ENCODE results near the gene CDK5RAP2.
"Not testable (repeated sequence)": the region's sequence is repeated elsewhere in the genome, so short reads cannot be mapped to it uniquely, and the experiment has no call there.

CDK5RAP2 gene

GRCh38 chr9:120556775-120557174 lies 23.2 kb downstream of the CDK5RAP2 start:
- in situ Hi-C loops (cut with MboI; ENCODE audit: low pct_unique_long_range_greater_than_20kb, low sequenced_read_pairs), result no loop called here
- no peak for DNase-seq

DNA sequence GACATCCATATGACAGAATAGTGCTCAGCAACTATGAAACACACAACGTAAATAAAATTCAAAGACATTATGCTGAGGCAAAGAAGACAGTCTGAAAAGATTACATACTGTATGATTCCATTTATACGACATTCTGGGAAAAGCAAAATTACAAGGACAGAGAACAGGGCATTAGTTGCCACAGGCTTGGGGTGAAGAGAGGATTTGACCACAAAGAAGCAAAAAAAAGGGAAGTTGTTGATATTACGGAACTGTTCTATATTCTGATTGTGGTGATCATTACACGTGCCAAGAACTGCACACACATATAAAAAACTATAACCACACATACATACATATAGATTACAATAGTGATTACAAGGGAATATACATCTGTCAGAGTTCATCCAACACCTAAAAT lies 24.1 kb downstream of the CDK5RAP2 start:
- in situ Hi-C loops (cut with MboI; ENCODE audit: low pct_unique_long_range_greater_than_20kb, low sequenced_read_pairs), result no loop called here
- peak; percentile 87 for DNase-seq

DNA sequence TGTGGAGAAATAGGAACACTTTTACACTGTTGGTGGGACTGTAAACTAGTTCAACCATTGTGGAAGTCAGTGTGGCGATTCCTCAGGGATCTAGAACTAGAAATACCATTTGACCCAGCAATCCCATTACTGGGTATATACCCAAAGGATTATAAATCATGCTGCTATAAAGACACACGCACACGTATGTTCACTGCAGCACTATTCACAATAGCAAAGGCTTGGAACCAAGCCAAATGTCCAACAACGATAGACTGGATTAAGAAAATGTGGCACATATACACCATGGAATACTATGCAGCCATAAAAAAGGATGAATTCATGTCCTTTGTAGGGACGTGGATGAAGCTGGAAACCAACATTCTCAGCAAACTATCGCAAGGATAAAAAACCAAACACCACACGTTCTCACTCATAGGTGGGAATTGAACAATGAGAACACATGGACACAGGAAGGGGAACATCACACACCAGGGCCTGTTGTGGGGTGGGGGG lies 27.7 kb downstream of the CDK5RAP2 start:
- in situ Hi-C loops (cut with MboI; ENCODE audit: low pct_unique_long_range_greater_than_20kb, low sequenced_read_pairs); DNase-seq: not testable (repeated sequence)

DNA sequence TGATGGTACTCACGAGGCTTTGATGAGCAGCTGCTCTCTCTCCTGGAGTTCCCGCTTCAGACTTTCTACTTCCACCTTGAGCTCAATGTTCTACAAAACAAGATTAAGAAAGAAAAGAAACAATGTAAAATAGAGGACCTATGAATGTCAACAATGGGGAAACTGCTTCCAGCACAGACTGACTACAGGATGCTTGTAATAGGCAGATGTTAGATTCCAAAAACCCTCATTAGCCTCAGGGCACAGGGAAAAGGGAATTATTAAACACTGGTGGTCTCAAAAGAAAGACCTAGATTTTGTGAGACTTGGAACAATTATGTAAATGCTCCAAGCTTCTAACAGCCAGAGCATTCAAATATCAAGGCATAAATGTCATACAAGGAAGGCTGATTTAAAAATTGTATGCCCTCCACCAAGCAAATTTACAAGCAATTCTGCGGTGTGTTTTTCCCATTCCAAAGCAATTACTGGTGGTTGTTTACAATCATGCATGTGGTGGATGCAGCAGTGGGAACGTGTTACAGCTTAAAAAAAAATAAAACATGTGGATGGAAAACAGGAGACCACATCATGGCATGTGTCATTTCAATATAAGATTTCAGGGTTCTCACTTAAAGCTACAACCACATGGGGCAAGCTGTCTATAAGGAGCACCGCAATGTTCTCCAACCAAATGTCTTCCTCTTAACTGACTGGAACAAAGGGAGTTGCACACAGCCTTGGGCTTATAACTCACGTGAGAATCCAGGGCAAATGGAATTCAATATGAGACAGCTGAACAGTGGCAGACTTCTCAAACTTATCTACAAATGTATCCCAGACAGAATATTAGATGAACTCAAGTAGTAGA lies 34.0 kb downstream of the CDK5RAP2 start:
- in situ Hi-C loops (cut with MboI; ENCODE audit: low pct_unique_long_range_greater_than_20kb, low sequenced_read_pairs), result no loop called here
- no peak for DNase-seq

DNA sequence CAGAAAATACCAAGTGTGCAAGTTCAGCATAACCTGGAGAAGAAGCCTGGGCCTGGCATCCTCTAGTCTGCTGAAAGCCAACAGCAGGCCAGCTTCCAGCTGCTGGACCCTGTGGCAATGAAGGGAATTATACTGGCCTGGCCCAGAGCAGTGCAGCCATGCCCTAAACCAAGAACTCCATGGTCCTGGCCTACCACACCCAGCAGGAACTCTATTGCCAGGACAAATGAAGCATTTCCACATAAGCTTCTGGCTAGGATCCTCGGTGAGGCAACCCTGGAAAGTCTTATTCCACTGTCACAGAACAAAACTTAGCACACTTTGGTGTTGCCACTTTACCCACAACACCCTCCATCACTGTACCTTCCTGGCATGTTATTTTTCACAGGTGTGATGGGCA lies 35.5 kb downstream of the CDK5RAP2 start:
- in situ Hi-C loops (cut with MboI; ENCODE audit: low pct_unique_long_range_greater_than_20kb, low sequenced_read_pairs), result no loop called here
- DNase-seq, result no peak

DNA sequence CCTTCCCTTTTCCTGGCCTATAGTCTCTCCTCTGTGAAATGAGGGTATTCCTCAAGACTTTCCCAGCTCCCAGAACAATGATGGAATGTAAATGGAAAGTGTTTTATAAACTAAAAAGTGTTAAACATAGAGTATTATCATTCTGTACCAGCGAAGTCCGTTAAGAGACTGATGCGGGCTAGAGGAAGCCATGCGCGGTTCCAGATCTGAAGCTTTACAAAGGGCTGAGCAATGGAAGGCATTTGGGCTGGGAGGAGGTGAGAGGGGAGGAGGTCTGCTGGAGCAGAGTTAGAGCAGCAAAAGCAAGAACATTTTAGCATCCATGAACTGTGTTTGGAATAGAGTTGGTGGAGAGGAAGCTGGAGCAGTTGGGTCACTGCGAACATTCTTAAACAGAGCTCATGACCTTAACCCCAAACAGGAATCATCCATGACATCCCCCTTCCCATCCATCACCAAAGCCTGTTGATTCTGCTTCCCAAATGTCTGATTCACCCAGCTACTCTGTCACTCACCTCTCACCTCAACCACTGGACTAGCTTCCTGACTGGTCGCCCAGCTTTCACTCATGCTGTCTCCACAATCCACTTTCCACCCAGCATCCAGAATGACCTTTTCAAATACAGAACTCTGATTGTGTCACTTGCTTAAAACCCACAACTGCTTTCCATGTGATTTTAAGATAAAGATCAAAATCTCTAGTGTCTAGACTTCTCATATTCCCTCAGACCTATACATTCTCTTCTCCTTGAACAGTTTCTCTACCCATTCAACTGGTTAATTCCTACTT lies 37.1 kb downstream of the CDK5RAP2 start:
- no peak for DNase-seq
- in situ Hi-C loops (cut with MboI; ENCODE audit: low pct_unique_long_range_greater_than_20kb, low sequenced_read_pairs), result no loop called here

DNA sequence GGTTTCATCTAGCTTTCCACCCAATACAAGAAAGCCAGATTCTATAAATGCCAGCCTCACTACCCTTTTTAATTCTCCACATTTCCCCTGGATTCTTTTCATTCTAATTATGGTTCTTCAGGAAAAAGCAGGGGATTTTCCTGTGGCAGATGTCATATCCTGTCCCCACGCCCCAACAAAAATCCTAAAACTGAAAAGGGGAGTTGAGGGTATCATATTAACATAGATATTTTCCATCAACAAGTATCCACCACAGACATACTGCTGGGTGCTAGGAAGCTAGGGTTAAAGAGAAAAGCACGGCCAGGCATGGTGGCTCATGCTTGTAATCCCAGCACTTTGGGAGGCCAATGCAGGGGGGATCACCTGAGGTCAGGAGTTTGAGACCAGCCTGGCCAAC lies 38.0 kb downstream of the CDK5RAP2 start:
- in situ Hi-C loops (cut with MboI; ENCODE audit: low pct_unique_long_range_greater_than_20kb, low sequenced_read_pairs), result no loop called here

DNA sequence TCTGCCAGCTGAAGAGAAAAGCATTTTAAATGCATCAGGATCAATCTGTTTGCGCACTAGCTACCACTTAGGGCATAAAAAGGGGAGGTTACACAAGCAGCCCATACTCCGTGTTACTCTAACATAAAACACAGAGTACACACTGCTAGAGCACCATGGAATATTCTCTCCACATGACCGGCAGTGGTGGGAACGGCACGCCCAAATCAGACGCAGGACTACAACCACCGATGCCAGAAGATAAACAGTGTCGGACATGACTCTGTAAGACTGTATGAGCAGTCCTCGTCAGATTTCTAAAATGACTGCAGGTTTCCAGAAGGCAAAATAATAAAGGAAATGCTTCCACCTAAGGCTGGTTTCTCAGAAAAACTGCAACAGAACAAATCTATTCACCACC lies 40.0 kb downstream of the CDK5RAP2 start:
- in situ Hi-C loops (cut with MboI; ENCODE audit: low pct_unique_long_range_greater_than_20kb, low sequenced_read_pairs), result no loop called here
- no peak for DNase-seq

More for the DNA sequence above, 38.0 kb downstream of the CDK5RAP2 start:
- DNase-seq, result no peak

GRCh38 chr9:120538339-120538738 lies 41.6 kb downstream of the CDK5RAP2 start:
- DNase-seq, result no peak
- in situ Hi-C loops (cut with MboI; ENCODE audit: low pct_unique_long_range_greater_than_20kb, low sequenced_read_pairs), result no loop called here

GRCh38 chr9:120536949-120537640 lies 42.9 kb downstream of the CDK5RAP2 start:
- in situ Hi-C loops (cut with MboI; ENCODE audit: low pct_unique_long_range_greater_than_20kb, low sequenced_read_pairs), result no loop called here
- no peak for DNase-seq

DNA sequence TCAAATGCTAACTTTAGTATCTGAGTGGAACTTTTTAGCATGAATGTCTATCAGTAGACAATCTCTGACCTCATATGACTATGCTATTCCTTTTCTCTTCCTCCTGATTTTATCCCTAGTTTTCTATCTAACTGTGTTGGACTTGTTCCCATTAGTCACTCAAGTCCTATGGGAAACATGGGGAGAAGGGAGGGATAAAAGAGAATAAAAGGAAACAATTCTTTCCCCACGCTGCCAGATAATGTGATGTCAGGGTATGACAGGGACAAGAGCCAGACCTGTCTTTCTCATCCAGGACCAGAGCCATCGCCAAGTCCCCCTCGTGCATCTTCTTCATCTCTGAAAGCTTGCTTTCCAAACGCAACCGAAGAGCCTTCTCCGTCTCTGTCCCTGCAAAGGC lies 43.9 kb downstream of the CDK5RAP2 start:
- in situ Hi-C loops (cut with MboI; ENCODE audit: low pct_unique_long_range_greater_than_20kb, low sequenced_read_pairs), result no loop called here
- DNase-seq, result no peak

DNA sequence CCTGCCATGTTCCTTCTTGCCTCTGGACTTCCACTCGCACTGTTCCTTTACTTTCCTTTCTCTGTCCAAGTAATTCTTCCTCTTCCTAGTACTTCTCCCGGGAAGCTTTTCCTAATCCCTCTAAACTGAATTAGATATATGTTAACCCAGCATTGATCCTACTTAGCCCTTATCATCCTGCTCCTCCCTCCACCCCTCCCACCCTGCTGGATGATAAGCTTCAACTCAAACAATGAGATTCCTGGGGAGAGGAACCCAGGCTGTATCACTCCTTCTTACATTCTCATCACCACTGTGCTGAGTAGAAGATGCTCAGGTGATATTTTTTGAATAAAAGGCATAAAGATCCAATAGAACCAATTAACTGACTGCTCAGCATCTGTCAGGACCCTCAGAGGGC lies 45.7 kb downstream of the CDK5RAP2 start:
- DNase-seq, result no peak
- in situ Hi-C loops (cut with MboI; ENCODE audit: low pct_unique_long_range_greater_than_20kb, low sequenced_read_pairs), result no loop called here

GRCh38 chr9:120532891-120533290 lies 47.1 kb downstream of the CDK5RAP2 start:
- no peak for DNase-seq
- in situ Hi-C loops (cut with MboI; ENCODE audit: low pct_unique_long_range_greater_than_20kb, low sequenced_read_pairs), result no loop called here

GRCh38 chr9:120532475-120532874 lies 47.5 kb downstream of the CDK5RAP2 start:
- in situ Hi-C loops (cut with MboI; ENCODE audit: low pct_unique_long_range_greater_than_20kb, low sequenced_read_pairs), result no loop called here
- no peak for DNase-seq

DNA sequence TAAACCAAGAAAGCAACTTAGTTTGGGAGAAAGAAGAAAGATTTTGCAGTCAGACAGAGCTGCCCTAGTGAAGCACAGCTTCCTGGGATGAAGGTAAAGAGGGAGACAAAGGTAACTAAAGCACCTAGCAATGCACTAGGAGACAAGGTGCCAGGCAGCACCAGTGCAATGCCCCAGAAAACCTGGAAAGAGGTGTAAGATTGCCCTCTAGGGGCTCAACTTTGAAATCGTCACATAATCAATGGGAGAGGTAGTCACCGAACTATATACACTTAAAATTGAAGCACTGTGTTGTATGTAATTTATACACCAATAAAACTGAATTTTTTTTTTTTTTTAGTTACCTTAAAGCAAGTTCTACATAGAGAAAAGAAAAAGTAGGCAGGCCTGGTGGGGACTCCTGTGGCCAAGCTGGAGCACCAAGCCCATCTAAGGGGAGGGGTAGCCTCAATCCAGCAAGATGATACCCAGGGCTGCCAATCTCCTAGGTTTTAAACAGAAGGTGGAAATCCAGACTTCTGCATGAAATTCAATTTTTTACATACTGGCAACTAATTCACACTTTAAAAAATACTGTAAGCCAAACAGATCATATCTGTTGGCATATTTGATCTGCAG lies 48.2 kb downstream of the CDK5RAP2 start:
- DNase-seq, result peak; percentile 35
- in situ Hi-C loops (cut with MboI; ENCODE audit: low pct_unique_long_range_greater_than_20kb, low sequenced_read_pairs), result no loop called here

GRCh38 chr9:120530220-120530832 lies 49.6 kb downstream of the CDK5RAP2 start:
- DNase-seq; in situ Hi-C loops (cut with MboI; ENCODE audit: low pct_unique_long_range_greater_than_20kb, low sequenced_read_pairs): not testable (repeated sequence)

DNA sequence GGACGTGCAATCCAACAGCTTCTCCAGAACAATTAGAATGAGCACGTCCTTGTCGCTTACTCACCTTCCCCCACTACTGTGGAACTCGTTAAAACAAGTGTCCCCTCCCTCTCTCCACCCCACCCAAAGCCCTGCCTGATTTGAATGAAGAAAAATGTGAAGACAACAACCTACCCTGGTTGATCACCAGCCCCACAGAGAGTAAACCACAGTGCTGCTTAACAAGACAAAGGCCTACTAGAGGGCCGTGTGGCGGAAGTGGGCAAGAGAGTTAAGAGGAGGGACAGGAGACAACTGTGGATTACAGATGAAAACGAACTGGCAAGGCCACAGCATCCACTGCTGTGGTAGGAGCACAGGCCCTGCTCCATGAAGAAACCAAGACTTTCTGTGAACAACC lies 51.1 kb downstream of the CDK5RAP2 start:
- no peak for DNase-seq
- in situ Hi-C loops (cut with MboI; ENCODE audit: low pct_unique_long_range_greater_than_20kb, low sequenced_read_pairs), result no loop called here

- in situ Hi-C loops (cut with MboI; ENCODE audit: low pct_unique_long_range_greater_than_20kb, low sequenced_read_pairs), result no loop called here
- DNase-seq, result no peak
These were observed 51.6 kb downstream of the CDK5RAP2 start for GRCh38 chr9:120528327-120528726.

- no peak for DNase-seq
- in situ Hi-C loops (cut with MboI; ENCODE audit: low pct_unique_long_range_greater_than_20kb, low sequenced_read_pairs), result no loop called here
These were observed 53.4 kb downstream of the CDK5RAP2 start for GRCh38 chr9:120526534-120526933.

All from KBM-7 (cell line).